ENCODE data around the gene NPTX1. TPM values are rescaled to one million over a fixed set of nuclear protein-coding genes. Genes with fewer than 3 reads are reported as not detected.
A peak's percentile ranks its signal among the peaks of the same experiment; 100 is the strongest.

NPTX1 gene
- total and polyA plus RNA-seq, 3 experiments from 2014 or later, result 0.93 to 1.2 TPM; not detected in 1

DNA sequence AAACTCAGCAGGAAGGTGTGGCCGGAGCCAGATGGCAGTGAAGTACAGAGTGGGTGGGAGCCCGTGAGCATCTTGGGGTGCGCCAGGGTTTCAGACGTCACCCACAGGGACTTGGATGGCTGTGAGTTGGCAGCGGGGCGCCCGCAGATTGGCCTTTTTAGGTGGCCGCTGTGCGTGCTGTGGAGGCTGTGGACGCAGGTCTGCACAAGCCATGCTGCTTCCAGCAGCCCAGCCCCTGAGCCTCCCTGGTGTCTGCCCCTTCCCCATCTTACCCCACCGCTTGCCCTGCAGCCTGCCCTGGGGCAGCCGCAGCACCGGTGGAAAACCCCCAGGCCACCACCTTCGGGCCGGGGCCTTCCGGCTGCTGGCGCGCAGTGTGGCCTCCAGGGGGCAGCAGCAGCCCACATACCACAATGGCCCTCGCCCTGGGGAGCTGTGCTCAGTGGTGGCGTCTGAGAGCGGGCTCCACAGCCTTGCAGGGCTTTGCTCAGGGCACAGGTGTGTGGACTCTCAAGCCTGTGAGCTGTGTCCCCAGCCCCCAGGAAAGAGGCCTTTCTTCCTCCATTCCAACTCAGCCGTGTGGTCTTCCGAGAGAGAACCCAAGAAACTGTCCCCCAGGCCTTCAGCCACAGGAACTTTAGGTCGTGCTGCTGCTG lies 49.6 kb downstream of the NPTX1 start:
- H3K4me1 Mint-ChIP-seq, result peaks cover 8 to 15% (median 9%) of the 10 kb centered on the region in 3 donors
- CTCF ChIA-PET, result interaction anchor here (0.6 to 1.7 kb wide), 23 partner anchors 9 to 675 kb away, joined by 3 to 16 read pairs (median 4); no protein-coding TSS in a partner anchor
- peak; percentile 79 to 88 (median 82) for DNase-seq
- POLR2A ChIA-PET, result interaction anchor here (1.6 kb wide), 1 partner anchor 147 kb away, joined by 5 read pairs; no protein-coding TSS in a partner anchor
- H3K36me3 ChIP-seq (ENCODE audit: insufficient read depth, low read length), result no peaks in the 10 kb centered on the region
- H3K27ac Mint-ChIP-seq, result peak overlapping the region in 4 of 8 donors; percentile 4 to 82 (median 68)
- H3K9me3 Mint-ChIP-seq, result no peaks in the 10 kb centered on the region
- peaks cover 9% of the 10 kb centered on the region for H3K4me1 ChIP-seq (ENCODE audit: insufficient read depth, low read length)
- no peaks in the 10 kb centered on the region for H3K27me3 Mint-ChIP-seq
- H3K27me3 ChIP-seq (ENCODE audit: insufficient read depth, low read length, poor library complexity, severe bottlenecking), result no peaks in the 10 kb centered on the region
- H3K27ac ChIP-seq (ENCODE audit: low read depth, low read length), result no peak overlapping the region
- no peaks in the 10 kb centered on the region for H3K9me3 ChIP-seq (ENCODE audit: low read length)
- no peak overlapping the region for H3K4me3 ChIP-seq (ENCODE audit: low read length)
- no peak overlapping the region for H3K4me3 Mint-ChIP-seq
- no peaks in the 10 kb centered on the region for H3K36me3 Mint-ChIP-seq

DNA sequence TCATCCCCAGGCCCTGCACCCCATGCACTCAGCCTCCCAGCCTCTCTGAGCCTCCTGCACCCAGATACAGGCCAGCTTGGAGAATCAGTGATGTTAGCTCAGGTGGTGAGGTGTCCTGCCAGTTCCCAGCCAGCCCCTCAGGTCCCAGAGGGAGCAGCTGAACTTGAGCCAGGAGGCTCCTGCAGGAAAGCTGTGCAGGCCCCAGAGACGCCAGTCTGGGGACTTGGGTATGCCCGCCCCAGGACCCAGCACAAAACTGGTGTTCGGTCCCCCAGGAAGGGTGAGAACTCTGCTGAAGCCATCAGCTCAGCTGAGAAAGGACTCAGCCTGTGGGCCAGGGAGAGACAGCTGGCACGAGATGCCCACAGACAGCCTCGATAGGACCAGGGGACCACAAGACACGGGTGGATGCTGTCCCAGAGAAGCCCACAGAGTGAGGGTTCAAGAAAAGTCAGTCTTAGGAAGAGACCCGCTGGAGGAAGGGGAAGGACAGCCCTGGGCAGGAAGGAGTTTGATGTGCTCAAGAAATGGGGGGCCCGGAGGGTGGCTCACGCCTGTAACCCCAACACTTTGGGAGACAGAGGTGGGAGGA lies 50.5 kb downstream of the NPTX1 start:
- Mint-ChIP-seq H3K36me3 (no peaks in the 10 kb centered on the region), H3K4me1 (peaks cover 8 to 15% (median 9%) of the 10 kb centered on the region in 3 donors), H3K4me3 (peak overlapping the region in 1 of 7 donors; percentile 34), H3K9me3 (no peaks in the 10 kb centered on the region), H3K27ac (peak overlapping the region in 4 of 8 donors; percentile 67 to 82 (median 68)), H3K27me3 (no peaks in the 10 kb centered on the region)
- Histone ChIP-seq H3K4me3 (ENCODE audit: low read length) (no peak overlapping the region), H3K4me1 (ENCODE audit: insufficient read depth, low read length) (peaks cover 9% of the 10 kb centered on the region), H3K27ac (ENCODE audit: low read depth, low read length) (no peak overlapping the region), H3K36me3 (ENCODE audit: insufficient read depth, low read length) (no peaks in the 10 kb centered on the region), H3K9me3 (ENCODE audit: low read length) (no peaks in the 10 kb centered on the region), H3K27me3 (ENCODE audit: insufficient read depth, low read length, poor library complexity, severe bottlenecking) (no peaks in the 10 kb centered on the region)
- POLR2A ChIA-PET, result no interaction called here
- DNase-seq, result no peak
- CTCF ChIA-PET, result interaction anchor here (0.9 kb wide), 1 partner anchor 150 kb away, joined by 3 read pairs; no protein-coding TSS in a partner anchor

DNA sequence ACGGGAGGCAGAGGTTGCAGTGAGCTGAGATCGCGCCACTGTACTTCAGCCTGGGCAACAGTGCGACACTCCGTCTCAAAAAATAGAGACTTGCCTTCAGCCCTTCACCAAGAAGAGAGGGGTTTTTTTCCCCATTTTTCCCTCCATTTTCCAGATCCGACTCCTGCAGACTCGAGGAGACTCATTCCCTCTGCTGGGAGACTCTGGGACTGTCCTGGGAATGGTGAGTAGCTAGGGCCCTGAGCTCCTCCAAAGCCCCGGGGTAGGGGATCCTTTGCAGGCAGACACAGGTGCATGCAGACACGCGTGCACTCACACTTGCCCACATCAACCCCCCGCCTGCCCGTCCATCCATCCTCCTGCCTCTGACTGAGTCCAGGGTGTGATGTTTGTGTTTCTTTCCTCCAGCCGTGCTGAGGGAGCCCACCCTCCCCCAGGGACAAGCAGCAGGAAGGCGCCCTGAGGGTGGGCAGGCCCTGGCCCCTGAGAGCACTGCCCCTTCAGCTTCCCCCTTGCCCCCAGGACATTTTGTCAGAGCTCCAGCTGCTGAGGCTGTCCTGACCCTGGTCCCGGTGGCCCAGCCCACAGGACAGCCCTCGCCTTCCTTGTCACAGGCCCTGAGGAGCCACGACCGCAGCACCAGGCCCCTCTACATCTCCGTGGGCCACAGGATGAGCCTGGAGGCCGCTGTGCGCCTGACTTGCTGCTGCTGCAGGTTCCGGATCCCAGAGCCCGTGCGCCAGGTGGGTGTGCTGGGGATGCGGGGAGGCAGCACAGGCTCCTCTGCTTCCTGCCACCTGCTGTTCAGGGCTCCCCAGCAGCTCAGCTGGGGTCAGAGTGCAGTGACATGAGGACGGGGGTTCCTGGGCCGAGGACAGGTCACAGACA lies 51.3 kb downstream of the NPTX1 start:
- no peak overlapping the region for H3K4me3 ChIP-seq (ENCODE audit: low read length)
- Mint-ChIP-seq H3K4me1 (peaks cover 8 to 15% (median 9%) of the 10 kb centered on the region in 3 donors), H3K9me3 (no peaks in the 10 kb centered on the region), H3K36me3 (peaks cover 0 to under 1% (median 0%) of the 10 kb centered on the region in 3 donors), H3K27me3 (no peaks in the 10 kb centered on the region), H3K27ac (peak overlapping the region in 1 of 8 donors; percentile 23), H3K4me3 (no peak overlapping the region)
- DNase-seq, result no peak
- H3K36me3 ChIP-seq (ENCODE audit: insufficient read depth, low read length), result no peaks in the 10 kb centered on the region
- ChIA-PET POLR2A (no interaction called here), CTCF (interaction anchor here (0.9 kb wide), 1 partner anchor 151 kb away, joined by 3 read pairs; no protein-coding TSS in a partner anchor)
- H3K27me3 ChIP-seq (ENCODE audit: insufficient read depth, low read length, poor library complexity, severe bottlenecking), result no peaks in the 10 kb centered on the region
- peaks cover 9% of the 10 kb centered on the region for H3K4me1 ChIP-seq (ENCODE audit: insufficient read depth, low read length)
- H3K27ac ChIP-seq (ENCODE audit: low read depth, low read length), result no peak overlapping the region
- no peaks in the 10 kb centered on the region for H3K9me3 ChIP-seq (ENCODE audit: low read length)

DNA sequence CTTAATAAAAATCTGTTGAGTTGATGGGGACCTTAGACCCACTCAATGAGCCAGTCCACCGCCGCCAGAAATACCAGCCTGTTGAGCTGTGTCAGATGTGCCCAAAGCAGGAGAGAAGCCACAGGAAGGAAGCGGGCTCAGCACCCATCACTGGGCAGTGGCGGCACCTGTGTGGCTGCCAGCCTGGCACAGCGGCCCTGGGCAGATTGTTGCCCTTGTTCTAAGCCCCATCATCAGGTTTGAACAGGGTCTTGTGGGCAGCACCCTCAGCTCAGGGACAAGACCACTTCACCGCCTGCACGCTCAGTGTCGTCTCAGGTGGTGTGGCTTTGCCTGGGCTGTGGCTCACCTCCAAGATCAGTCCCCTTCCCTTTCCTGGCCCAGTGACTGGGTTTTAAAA lies 52.1 kb downstream of the NPTX1 start:
- peaks cover 9 to 15% (median 10%) of the 10 kb centered on the region in 3 donors for H3K4me1 Mint-ChIP-seq
- POLR2A ChIA-PET, result no interaction called here
- no peaks in the 10 kb centered on the region for H3K27me3 Mint-ChIP-seq
- Histone ChIP-seq H3K36me3 (ENCODE audit: insufficient read depth, low read length) (no peaks in the 10 kb centered on the region), H3K27ac (ENCODE audit: low read depth, low read length) (no peak overlapping the region), H3K4me3 (ENCODE audit: low read length) (no peak overlapping the region), H3K9me3 (ENCODE audit: low read length) (no peaks in the 10 kb centered on the region), H3K4me1 (ENCODE audit: insufficient read depth, low read length) (peaks cover 9% of the 10 kb centered on the region), H3K27me3 (ENCODE audit: insufficient read depth, low read length, poor library complexity, severe bottlenecking) (no peaks in the 10 kb centered on the region)
- DNase-seq, result peak in 1 of 5 donors; percentile 11
- no peaks in the 10 kb centered on the region for H3K9me3 Mint-ChIP-seq
- CTCF ChIA-PET, result no interaction called here
- peaks cover 0 to 8% (median 4%) of the 10 kb centered on the region in 3 donors for H3K36me3 Mint-ChIP-seq
- H3K4me3 Mint-ChIP-seq, result no peak overlapping the region
- H3K27ac Mint-ChIP-seq, result peak overlapping the region in 5 of 8 donors; percentile 19 to 86 (median 63)

DNA sequence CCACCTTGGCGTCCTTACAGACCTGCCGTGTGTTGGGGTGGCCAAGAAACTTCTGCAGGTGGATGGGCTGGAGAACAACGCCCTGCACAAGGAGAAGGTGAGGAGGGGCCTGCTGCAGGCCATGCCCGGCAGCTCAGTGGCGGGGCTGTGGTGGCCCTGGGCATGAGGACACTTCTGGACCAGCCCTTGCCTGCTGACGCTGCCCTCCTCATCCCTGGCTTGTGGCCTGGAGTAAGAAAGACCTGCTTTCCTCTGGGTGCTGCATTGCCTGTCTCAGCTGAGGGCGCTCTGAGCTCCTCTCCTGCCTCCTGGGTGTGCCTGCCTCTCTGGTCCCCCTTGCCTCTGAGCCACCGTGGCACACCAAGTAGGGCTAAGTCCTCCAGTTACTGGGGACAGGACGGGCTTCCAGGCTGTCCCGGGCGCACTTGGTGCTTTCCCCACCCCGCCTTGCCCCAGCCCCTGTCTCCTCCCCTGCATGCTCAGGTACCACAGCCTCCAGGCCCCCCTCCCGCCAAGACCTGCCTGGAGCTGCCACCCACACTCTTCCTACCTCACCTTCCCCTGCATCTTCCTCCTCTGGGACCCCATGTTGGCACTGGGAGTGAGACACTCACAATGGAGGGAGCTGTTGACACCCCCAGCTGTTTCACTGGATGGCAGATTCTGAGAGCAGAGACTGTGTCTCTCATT lies 52.7 kb downstream of the NPTX1 start:
- peaks cover 0 to 8% (median 4%) of the 10 kb centered on the region in 3 donors for H3K36me3 Mint-ChIP-seq
- H3K9me3 Mint-ChIP-seq, result no peaks in the 10 kb centered on the region
- H3K4me3 ChIP-seq (ENCODE audit: low read length), result no peak overlapping the region
- no peak overlapping the region for H3K4me3 Mint-ChIP-seq
- H3K36me3 ChIP-seq (ENCODE audit: insufficient read depth, low read length), result no peaks in the 10 kb centered on the region
- H3K27ac ChIP-seq (ENCODE audit: low read depth, low read length), result no peak overlapping the region
- DNase-seq, result no peak
- no peaks in the 10 kb centered on the region for H3K27me3 ChIP-seq (ENCODE audit: insufficient read depth, low read length, poor library complexity, severe bottlenecking)
- peaks cover 9 to 15% (median 10%) of the 10 kb centered on the region in 3 donors for H3K4me1 Mint-ChIP-seq
- peak overlapping the region in 6 of 8 donors; percentile 19 to 86 (median 62) for H3K27ac Mint-ChIP-seq
- H3K9me3 ChIP-seq (ENCODE audit: low read length), result no peaks in the 10 kb centered on the region
- POLR2A ChIA-PET, result no interaction called here
- H3K4me1 ChIP-seq (ENCODE audit: insufficient read depth, low read length), result peaks cover 9% of the 10 kb centered on the region
- CTCF ChIA-PET, result no interaction called here
- no peaks in the 10 kb centered on the region for H3K27me3 Mint-ChIP-seq

DNA sequence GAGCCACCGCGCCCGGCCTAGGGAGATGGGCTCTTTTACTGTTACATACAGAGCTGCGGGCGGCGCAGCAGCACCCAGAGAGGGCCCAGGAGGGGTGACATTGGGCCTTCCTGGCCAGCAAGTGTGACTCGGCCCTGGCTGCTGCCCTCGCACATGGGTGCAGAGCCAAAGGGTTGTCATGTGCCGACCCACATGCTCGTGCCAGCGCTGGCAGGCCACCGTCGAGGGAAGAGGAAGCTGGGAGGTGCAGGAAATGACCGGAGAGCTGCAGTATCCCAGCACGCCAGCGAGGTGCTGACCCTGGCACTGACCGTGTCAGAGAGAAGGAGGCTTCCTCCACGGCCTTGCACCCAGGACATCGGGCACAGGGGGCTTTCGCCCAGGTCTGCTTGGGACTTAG lies 53.4 kb downstream of the NPTX1 start:
- Histone ChIP-seq H3K4me1 (ENCODE audit: insufficient read depth, low read length) (peaks cover 9% of the 10 kb centered on the region), H3K36me3 (ENCODE audit: insufficient read depth, low read length) (no peaks in the 10 kb centered on the region), H3K27me3 (ENCODE audit: insufficient read depth, low read length, poor library complexity, severe bottlenecking) (no peaks in the 10 kb centered on the region), H3K9me3 (ENCODE audit: low read length) (no peaks in the 10 kb centered on the region), H3K27ac (ENCODE audit: low read depth, low read length) (no peak overlapping the region), H3K4me3 (ENCODE audit: low read length) (no peak overlapping the region)
- ChIA-PET POLR2A (no interaction called here), CTCF (no interaction called here)
- H3K27ac Mint-ChIP-seq, result peak overlapping the region in 1 of 8 donors; percentile 33
- no peak overlapping the region for H3K4me3 Mint-ChIP-seq
- peaks cover 0 to 14% (median 4%) of the 10 kb centered on the region in 3 donors for H3K36me3 Mint-ChIP-seq
- peaks cover 11 to 18% (median 15%) of the 10 kb centered on the region in 3 donors for H3K4me1 Mint-ChIP-seq
- DNase-seq, result no peak
- H3K27me3 Mint-ChIP-seq, result no peaks in the 10 kb centered on the region
- no peaks in the 10 kb centered on the region for H3K9me3 Mint-ChIP-seq

DNA sequence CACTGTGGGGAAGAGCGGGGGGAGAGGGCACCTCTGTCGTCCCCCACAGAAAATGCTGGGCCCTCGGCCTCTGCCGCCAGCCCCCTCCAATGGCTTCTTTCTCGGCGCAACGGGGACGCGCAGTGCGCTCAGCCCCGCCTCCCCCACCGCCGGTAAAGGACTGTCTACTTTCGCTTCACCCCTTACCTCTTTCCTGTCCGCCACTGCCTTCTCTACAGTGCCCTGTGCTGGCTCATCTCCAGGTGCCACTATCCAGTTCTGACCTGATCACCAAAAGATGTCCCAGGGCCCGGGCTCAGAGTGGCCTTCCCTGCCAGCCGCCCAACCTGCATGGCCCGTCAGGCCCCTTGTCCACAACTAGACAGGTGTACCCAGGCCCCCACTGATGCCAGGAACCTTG lies 54.1 kb downstream of the NPTX1 start:
- Mint-ChIP-seq H3K9me3 (no peaks in the 10 kb centered on the region), H3K36me3 (peaks cover 0 to 19% (median 4%) of the 10 kb centered on the region in 3 donors), H3K27ac (no peak overlapping the region), H3K4me1 (peaks cover 11 to 25% (median 19%) of the 10 kb centered on the region in 3 donors), H3K4me3 (no peak overlapping the region), H3K27me3 (no peaks in the 10 kb centered on the region)
- no peak for DNase-seq
- Histone ChIP-seq H3K4me3 (ENCODE audit: low read length) (no peak overlapping the region), H3K27ac (ENCODE audit: low read depth, low read length) (no peak overlapping the region), H3K27me3 (ENCODE audit: insufficient read depth, low read length, poor library complexity, severe bottlenecking) (no peaks in the 10 kb centered on the region), H3K36me3 (ENCODE audit: insufficient read depth, low read length) (no peaks in the 10 kb centered on the region), H3K4me1 (ENCODE audit: insufficient read depth, low read length) (peaks cover 9% of the 10 kb centered on the region), H3K9me3 (ENCODE audit: low read length) (no peaks in the 10 kb centered on the region)
- CTCF ChIA-PET, result interaction anchor here (1.1 kb wide), 1 partner anchor 559 kb away, joined by 3 read pairs; no protein-coding TSS in a partner anchor
- POLR2A ChIA-PET, result no interaction called here
